B cell (primary cell): ENCODE measurements around the gene TLE2. TPM values are rescaled to one million over a fixed set of nuclear protein-coding genes. Genes with fewer than 3 reads are reported as not detected.

ENCODE experiments used
- ATAC-seq: fragments of 200-7000 bp; cut with Tn5 transposase; one replicate; pipeline ENCODE4 v1.10.0; 2021; ENCODE audit warnings: low read depth, mild to moderate bottlenecking, moderate number of reproducible peaks, moderate library complexity
- CTCF ChIA-PET: fragments of 350-600 bp; sonication (Branson Sonifier 250); formaldehyde crosslinking; loops from one replicate; lab custom pipeline; 2021; ENCODE audit warnings: antibody characterized with exemption, inconsistent platforms; lab: Charles Lee
- POLR2A ChIA-PET: fragments of 350-600 bp; sonication (Branson Sonifier 250); formaldehyde crosslinking; loops from one replicate; lab custom pipeline; 2021; ENCODE audit warnings: antibody characterized with exemption; lab: Charles Lee
- DNase-seq: peaks from one replicate; pipeline ENCODE4 v3.0.0; 2013
- H2AFZ ChIP-seq: 2 replicates; pipeline ENCODE4 v1.6.1; 2012; ENCODE audit warnings: mild to moderate bottlenecking, low read depth, low read length; ENCODE audit not compliant: insufficient read depth, poor library complexity, severe bottlenecking
- H3K27ac ChIP-seq, 2 donors: 1 replicate in 1 of 2; 2 replicates in 1 of 2; pipeline ENCODE4 v1.5.1; 2012 to 2013; ENCODE audit warnings: low read length in 2 of 2, mild to moderate bottlenecking in 2 of 2, moderate library complexity in 1 of 2
- H3K27me3 ChIP-seq, 4 experiments: fragments of 200-600 bp in 1 of 4; sonication (generic) in 1 of 4; replicated peaks in 1 of 4; 1 replicate in 2 of 4; 2 replicates in 2 of 4; pipeline versions ENCODE4 v1.6.1 to v1.7.0; 2013 to 2016; ENCODE audit warnings: low read length in 3 of 4, mild to moderate bottlenecking in 2 of 4, mixed read lengths in 1 of 4, moderate library complexity in 1 of 4; ENCODE audit not compliant: insufficient read depth in 4 of 4, control insufficient read depth in 3 of 4; ENCODE audit errors: control extremely low read depth in 1 of 4
- H3K36me3 ChIP-seq, 2 experiments: replicated peaks in 1 of 2; 1 replicate in 1 of 2; 2 replicates in 1 of 2; pipeline versions ENCODE4 v1.6.1 to v1.7.1; 2013; ENCODE audit warnings: low read length in 1 of 2; ENCODE audit not compliant: insufficient read depth in 2 of 2, control insufficient read depth in 1 of 2; ENCODE audit errors: control extremely low read depth in 1 of 2, extremely low read depth in 1 of 2
- H3K4me1 ChIP-seq, 2 donors: fragments of 200-600 bp in 1 of 2; sonication (generic) in 1 of 2; 1 replicate in 1 of 2; 2 replicates in 1 of 2; pipeline versions ENCODE4 v1.5.1 to v1.6.1; 2013 to 2017; ENCODE audit warnings: low read length in 2 of 2; ENCODE audit not compliant: control insufficient read depth in 2 of 2, insufficient read depth in 2 of 2
- H3K4me2 ChIP-seq: replicated peaks from 2 replicates; pipeline ENCODE3; 2012; ENCODE audit warnings: mild to moderate bottlenecking, low read depth, low read length; ENCODE audit not compliant: poor library complexity, severe bottlenecking
- H3K4me3 ChIP-seq, 5 experiments: fragments of 200-600 bp in 1 of 5; sonication (generic) in 1 of 5; 1 replicate in 3 of 5; 2 replicates in 2 of 5; pipeline versions ENCODE4 v1.5.1 to v1.7.0; 2011 to 2016; ENCODE audit warnings: low read length in 4 of 5, mild to moderate bottlenecking in 4 of 5, low read depth in 2 of 5, control low read depth in 1 of 5, moderate library complexity in 1 of 5; ENCODE audit not compliant: insufficient read depth in 1 of 5; ENCODE audit errors: control extremely low read depth in 1 of 5, extremely low read depth in 1 of 5
- H3K79me2 ChIP-seq: fragments of 200-600 bp; sonication (generic); one replicate; pipeline ENCODE4 v1.6.0; 2016; ENCODE audit warnings: low read length; ENCODE audit not compliant: control insufficient read depth, insufficient read depth
- H3K9ac ChIP-seq: fragments of 200-600 bp; sonication (generic); 2 replicates; pipeline ENCODE4 v1.6.1; 2017; ENCODE audit warnings: mild to moderate bottlenecking, low read length, moderate library complexity
- H3K9me3 ChIP-seq, 3 donors: one replicate each; pipeline versions ENCODE4 v1.6.1 to v1.7.1; 2013; ENCODE audit warnings: low read length in 2 of 3; ENCODE audit not compliant: control insufficient read depth in 2 of 3, insufficient read depth in 1 of 3; ENCODE audit errors: control extremely low read depth in 1 of 3
- H4K20me1 ChIP-seq: 2 replicates; pipeline ENCODE4 v1.6.0; 2012; ENCODE audit warnings: mild to moderate bottlenecking, low read length; ENCODE audit not compliant: insufficient read depth, control insufficient read depth, poor library complexity, severe bottlenecking
- H3K27ac Mint-ChIP-seq: one replicate; pipeline ENCODE4 v1.8.0; 2021; ENCODE audit warnings: mixed read lengths
- H3K27me3 Mint-ChIP-seq: one replicate; pipeline ENCODE4 v1.8.0; 2021; ENCODE audit warnings: mixed read lengths
- H3K4me1 Mint-ChIP-seq: one replicate; pipeline ENCODE4 v1.8.0; 2021; ENCODE audit warnings: mixed read lengths
- H3K4me3 Mint-ChIP-seq: one replicate; pipeline ENCODE4 v1.8.0; 2021; ENCODE audit warnings: mixed read lengths
- H3K9me3 Mint-ChIP-seq: one replicate; pipeline ENCODE4 v1.8.0; 2022; ENCODE audit warnings: mixed read lengths; ENCODE audit not compliant: insufficient read depth
- EZH2 ChIP-seq: IDR thresholded peaks from 2 replicates; pipeline ENCODE4 v1.6.1; 2012; ENCODE audit warnings: borderline replicate concordance, low read depth, mild to moderate bottlenecking, moderate library complexity, low read length; ENCODE audit not compliant: insufficient read depth, poor library complexity, severe bottlenecking
- WGBS: methylation state at CpG from one replicate; pipeline ENCODE4 v1.1.5; 2013; ENCODE audit warnings: missing lambda C conversion rate; ENCODE audit not compliant: insufficient coverage; 5-methylcytosine and 5-hydroxymethylcytosine counted together
- intact Hi-C: fragments of 100-400 bp; cut with micrococcal nuclease; formaldehyde crosslinking; loops from one replicate; pipeline ENCODE4 v1.10.0; 2022
- polyA plus RNA-seq: library from polyadenylated mRNA; depleted of rRNA; stranded (reverse); fragments of >200 nt; gene quantifications from 2 replicates; pipeline ENCODE4 v1.2.3, GENCODE V29; 2012
- total RNA-seq, 2 donors: library from RNA; stranded (reverse); fragments of 120-200 nt in 1 of 2; gene quantifications; 1 replicate in 1 of 2; 2 replicates in 1 of 2; pipeline versions ENCODE4 v1.2.3 to v1.2.4, GENCODE V29; 2013 to 2022
- TF ChIP-seq, protein P1 (sequence below): fragments of 200-600 bp; IDR thresholded peaks from one replicate; pipeline ENCODE4 v1.8.0; 2022; ENCODE audit warnings: antibody characterized with exemption, mild to moderate bottlenecking

TLE2 gene
- total and polyA plus RNA-seq, 2 donors (not counting 1 experiment from before 2014, with no cell fraction given), result 3.0 to 5.3 TPM

GRCh38 chr19:2952953-2953481 lies 76.1 kb downstream of the TLE2 start:
- no peak overlapping the region for H3K9ac ChIP-seq
- POLR2A ChIA-PET, result no interaction called here

More at GRCh38 chr19:2952953-2953481, 76.1 kb downstream of the TLE2 start:
- H3K9me3 Mint-ChIP-seq, result no peaks in the 10 kb centered on the region
- 69% methylated on average over 6 of the region's 9 CpGs for WGBS
- no peak overlapping the region for H2AFZ ChIP-seq
- DNase-seq, result no peak
- TF ChIP-seq, protein P1, sequence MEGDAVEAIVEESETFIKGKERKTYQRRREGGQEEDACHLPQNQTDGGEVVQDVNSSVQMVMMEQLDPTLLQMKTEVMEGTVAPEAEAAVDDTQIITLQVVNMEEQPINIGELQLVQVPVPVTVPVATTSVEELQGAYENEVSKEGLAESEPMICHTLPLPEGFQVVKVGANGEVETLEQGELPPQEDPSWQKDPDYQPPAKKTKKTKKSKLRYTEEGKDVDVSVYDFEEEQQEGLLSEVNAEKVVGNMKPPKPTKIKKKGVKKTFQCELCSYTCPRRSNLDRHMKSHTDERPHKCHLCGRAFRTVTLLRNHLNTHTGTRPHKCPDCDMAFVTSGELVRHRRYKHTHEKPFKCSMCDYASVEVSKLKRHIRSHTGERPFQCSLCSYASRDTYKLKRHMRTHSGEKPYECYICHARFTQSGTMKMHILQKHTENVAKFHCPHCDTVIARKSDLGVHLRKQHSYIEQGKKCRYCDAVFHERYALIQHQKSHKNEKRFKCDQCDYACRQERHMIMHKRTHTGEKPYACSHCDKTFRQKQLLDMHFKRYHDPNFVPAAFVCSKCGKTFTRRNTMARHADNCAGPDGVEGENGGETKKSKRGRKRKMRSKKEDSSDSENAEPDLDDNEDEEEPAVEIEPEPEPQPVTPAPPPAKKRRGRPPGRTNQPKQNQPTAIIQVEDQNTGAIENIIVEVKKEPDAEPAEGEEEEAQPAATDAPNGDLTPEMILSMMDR, result no peak
- TF ChIP-seq EZH2, result no peak
- no peaks in the 10 kb centered on the region for H3K9me3 ChIP-seq
- no peaks in the 10 kb centered on the region for H3K27me3 ChIP-seq
- H3K4me3 ChIP-seq, result no peak overlapping the region
- no peak overlapping the region for H3K4me3 Mint-ChIP-seq
- peaks cover 22% of the 10 kb centered on the region for H3K4me1 Mint-ChIP-seq
- no peaks in the 10 kb centered on the region for H3K27me3 Mint-ChIP-seq
- no peak overlapping the region for H3K27ac Mint-ChIP-seq
- peaks cover 0 to 2% of the 10 kb centered on the region in 2 experiments for H3K36me3 ChIP-seq
- H3K4me2 ChIP-seq, result no peak overlapping the region
- CTCF ChIA-PET, result interaction anchor here (0.6 to 4.9 kb wide), 9 partner anchors 10 to 305 kb away, joined by 3 to 58 read pairs (median 5); no protein-coding TSS in a partner anchor
- peaks cover 6% of the 10 kb centered on the region for H3K79me2 ChIP-seq
- H4K20me1 ChIP-seq, result no peaks in the 10 kb centered on the region
- H3K4me1 ChIP-seq, result peaks cover 8 to 17% of the 10 kb centered on the region in 2 donors
- intact Hi-C loops, result no loop called here
- no peak for ATAC-seq
- H3K27ac ChIP-seq, result no peak overlapping the region
